ENCODE results near the gene RELL1. TPM values are rescaled to one million over a fixed set of nuclear protein-coding genes. Genes with fewer than 3 reads are reported as not detected.

The RELL1 gene
- total RNA-seq, 1 donor from 2014 or later, result 48.1 TPM

DNA sequence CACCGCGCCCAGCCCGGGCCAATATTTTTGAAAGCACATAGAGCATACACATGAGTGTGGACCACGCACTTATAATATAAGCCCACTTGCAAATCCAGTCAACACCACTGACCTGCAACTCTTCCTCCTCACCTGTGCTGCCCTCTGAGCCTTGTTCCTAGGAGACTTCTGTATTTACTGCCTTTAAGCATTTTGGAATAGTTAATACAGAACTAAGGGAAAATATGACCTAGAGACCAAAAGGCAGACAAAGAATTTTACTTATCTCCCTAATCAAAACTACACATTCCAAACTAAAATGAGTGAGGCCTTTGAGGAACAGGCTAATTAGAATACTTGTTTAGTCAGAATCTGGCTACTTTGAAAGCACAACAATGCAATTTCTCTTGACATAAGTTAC, 89.1 kb downstream of the RELL1 start:
- DNase-seq, result no peak

- DNase-seq, result no peak
Observed at GRCh38 chr4:37595875-37596680, 90.1 kb downstream of the RELL1 start.

GRCh38 chr4:37594099-37594498, 92.1 kb downstream of the RELL1 start:
- DNase-seq, result no peak

- DNase-seq, result no peak
Observed at GRCh38 chr4:37591349-37591748, 94.8 kb downstream of the RELL1 start.

DNA sequence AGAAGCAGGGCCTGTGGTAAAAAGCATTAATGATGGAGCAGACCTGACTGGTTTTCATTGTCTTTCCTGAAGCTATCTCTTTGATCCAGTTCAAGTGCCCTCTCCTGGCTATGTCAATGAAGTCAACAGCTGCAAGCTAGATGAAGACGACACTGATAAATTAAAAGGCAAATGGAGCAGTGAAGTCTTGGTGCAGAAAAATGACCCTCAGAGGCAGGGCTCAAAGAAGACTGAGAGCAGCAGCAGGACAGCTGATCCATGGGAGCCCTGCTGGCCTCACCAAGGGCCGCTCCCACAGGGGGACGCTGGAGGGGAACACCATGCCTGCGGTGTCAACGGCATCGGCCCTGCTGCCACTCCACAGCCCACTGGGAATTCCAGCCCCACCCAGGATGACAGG, 96.2 kb downstream of the RELL1 start:
- DNase-seq, result no peak

- no peak for DNase-seq
Observed at GRCh38 chr4:37588150-37588549, 98.0 kb downstream of the RELL1 start.

DNA sequence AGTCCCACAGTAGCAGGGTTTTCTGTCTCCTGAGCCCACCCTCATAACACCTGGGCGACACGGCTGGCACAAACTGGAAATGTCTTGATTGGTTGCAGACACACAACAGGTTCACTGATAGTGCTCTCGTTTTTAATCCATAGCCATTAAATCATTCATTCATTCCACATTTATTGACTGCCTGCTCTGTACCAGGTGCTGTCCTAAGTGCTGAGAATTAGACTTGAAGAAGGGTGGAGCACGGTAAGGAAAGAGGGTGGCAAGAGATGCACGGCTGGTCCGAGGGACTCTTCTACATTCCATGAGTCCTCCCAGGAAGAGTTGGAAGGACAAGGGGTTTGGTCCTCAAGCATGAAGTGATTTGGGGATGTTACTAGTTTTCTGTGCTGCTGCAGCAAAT, 100.0 kb downstream of the RELL1 start:
- DNase-seq, result no peak

DNA sequence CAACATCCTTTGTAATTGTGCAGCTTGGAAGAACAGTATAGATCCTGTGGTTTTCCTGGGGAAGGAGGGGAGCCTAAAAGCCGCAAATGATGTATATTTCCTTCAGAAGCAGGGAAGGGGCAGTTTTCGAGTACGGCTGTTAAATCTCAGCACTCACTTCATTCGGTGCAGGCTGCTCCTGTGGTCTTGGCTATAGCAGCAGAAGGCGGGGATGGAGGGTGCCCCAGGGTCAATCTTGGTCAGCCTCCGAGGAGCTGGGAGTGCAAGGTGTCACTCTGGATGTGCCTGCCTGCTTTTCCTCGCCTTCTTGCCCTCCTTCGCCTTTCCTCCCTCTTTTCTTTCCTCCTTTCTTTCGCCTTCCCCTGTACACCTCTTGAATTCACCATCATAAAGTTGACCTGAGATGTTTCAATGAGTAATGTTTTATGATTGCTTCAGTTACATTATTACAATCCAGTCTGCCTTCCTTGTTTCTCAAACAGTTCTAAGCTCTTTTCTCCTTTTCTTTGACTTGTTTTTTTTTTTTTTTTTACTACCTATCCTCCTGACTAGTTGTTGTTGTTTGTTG, 101.6 kb downstream of the RELL1 start:
- DNase-seq, result no peak

GRCh38 chr4:37584071-37584470, 102.1 kb downstream of the RELL1 start:
- DNase-seq, result no peak

DNA sequence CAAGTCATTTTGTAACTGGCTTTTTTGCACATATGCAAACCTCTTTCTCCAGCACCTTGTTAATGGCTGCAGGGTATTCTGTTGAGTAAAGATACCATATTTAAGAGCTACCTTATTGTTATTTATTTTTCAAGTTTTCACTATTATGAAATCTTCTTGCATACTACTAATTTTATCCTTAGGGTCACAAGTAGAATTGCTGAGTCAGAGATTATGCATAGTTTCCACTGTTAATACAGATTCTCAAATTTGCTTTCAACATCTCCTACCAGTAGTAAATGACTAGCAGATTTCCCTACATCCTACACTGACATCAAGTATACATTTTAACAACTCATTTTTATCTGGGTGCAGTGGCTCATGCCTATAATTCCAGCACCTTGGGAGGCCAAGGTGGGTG, 112.6 kb downstream of the RELL1 start:
- DNase-seq, result no peak

DNA sequence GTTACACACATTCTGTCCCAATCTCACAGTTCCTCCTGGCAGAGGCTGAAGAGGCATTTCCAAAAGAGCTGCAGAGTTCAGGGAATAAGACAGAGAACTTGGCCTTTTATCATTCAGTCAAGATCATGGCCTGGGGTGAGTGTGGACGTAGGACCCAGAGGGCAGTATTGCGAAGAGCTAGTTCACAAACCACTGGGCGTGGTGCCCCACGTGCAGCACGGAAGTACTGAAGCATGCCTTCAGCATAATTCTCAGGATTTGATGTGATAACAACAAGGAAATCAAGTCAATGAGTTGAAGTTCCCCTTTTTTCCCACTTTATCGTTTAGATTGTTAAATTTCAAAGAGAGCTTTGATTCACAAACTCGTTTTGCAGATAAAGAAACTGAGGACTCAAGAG, 117.7 kb downstream of the RELL1 start:
- no peak for DNase-seq

DNA sequence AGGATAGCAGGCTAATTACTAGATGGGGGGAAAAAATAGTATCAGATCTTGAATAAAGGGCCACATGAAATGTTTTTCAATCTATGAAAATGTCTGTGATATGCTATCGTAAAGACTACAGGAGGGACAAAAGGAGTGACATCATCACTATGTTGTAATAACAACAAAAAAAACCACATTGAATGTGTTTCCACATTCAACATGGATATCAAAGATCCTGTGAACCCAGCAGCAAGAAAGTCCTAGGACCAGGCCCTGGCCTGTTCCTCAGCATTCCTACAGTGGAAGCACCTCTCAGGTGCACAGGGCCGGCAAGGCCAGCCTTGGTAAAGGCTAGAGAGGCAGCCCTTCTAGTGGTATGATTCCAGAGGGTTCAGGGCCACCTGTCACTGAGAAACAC, 118.3 kb downstream of the RELL1 start:
- DNase-seq, result no peak

GRCh38 chr4:37562592-37562991, 123.6 kb downstream of the RELL1 start:
- no peak for DNase-seq

DNA sequence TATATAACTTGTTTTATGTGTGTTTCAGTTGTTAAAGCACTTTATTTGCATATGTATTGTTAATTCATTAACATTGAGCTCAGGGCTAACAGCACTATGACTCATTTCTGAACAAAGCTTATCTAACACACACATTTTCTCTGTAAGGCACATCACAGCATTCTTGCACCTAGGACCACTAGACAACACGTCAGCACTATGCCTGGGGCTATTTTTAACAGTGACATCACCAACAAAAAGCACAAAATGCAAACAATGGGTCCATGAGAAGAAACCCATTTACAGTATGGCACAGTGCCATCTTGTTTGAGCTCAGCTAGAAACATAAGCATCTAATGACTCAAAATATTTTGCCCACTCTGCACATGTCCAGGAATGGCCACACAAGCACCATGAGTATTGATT, 124.4 kb downstream of the RELL1 start:
- DNase-seq, result no peak

- DNase-seq, result no peak
Observed at GRCh38 chr4:37561196-37561802, 124.9 kb downstream of the RELL1 start.

Small RNAs within 50 kb of the gene (small RNA-seq; reads per million reads assigned to genes)
- not detected for gene RF00019 (ENCODE audit: low replicate concordance)

Other genes starting within 250 kb of the RELL1 start
- gene PGM2, start 140.3 kb upstream of the RELL1 start, total RNA-seq, result 35.5 TPM
- 45.2 TPM for gene TBC1D1, start 204.7 kb upstream of the RELL1 start, total RNA-seq